H1 (cell line): ENCODE data around the gene FGF12. TPM values are rescaled to one million over a fixed set of nuclear protein-coding genes. Genes with fewer than 3 reads are reported as not detected.

ENCODE experiments used
- CTCF ChIA-PET: fragments of 300-600 bp; sonication (Branson Sonifier 250); formaldehyde crosslinking; loops from one replicate; lab custom pipeline; 2021; ENCODE audit not compliant: partially characterized antibody; lab: Charles Lee
- POLR2A ChIA-PET: fragments of 300-600 bp; sonication (Branson Sonifier 250); formaldehyde crosslinking; loops from one replicate; lab custom pipeline; 2021; ENCODE audit warnings: inconsistent platforms; ENCODE audit not compliant: partially characterized antibody; lab: Charles Lee
- DNase-seq, 2 experiments: peaks; one replicate each; pipeline versions ENCODE4 v3.0.0 to v3.0.0-alpha.2; 2010 to 2022; ENCODE audit warnings: low spot score in 2 of 2, low read depth in 1 of 2, mixed read lengths in 1 of 2
- FAIRE-seq: peaks from 2 replicates; lab custom pipeline; 2011; peaks lifted over from hg19 to GRCh38; lab: Jason Lieb, UNC
- H2AFZ ChIP-seq: 2 replicates; pipeline ENCODE4 v1.8.1; 2012; ENCODE audit warnings: low read length, inconsistent platforms
- H2AK5ac ChIP-seq: 2 replicates; pipeline ENCODE4 v1.6.1; 2013; ENCODE audit warnings: low read depth, low read length
- H2BK120ac ChIP-seq: replicated peaks from 2 replicates; pipeline ENCODE3; 2013; ENCODE audit warnings: low read depth, low read length, inconsistent platforms
- H2BK12ac ChIP-seq: 2 replicates; pipeline ENCODE4 v1.6.1; 2013; ENCODE audit warnings: low read depth, low read length
- H2BK15ac ChIP-seq: 2 replicates; pipeline ENCODE4 v1.6.1; 2013; ENCODE audit warnings: low read length
- H2BK20ac ChIP-seq: 2 replicates; pipeline ENCODE4 v1.6.1; 2013; ENCODE audit warnings: low read length
- H2BK5ac ChIP-seq: 2 replicates; pipeline ENCODE4 v1.6.1; 2013; ENCODE audit warnings: low read depth, low read length
- H3K14ac ChIP-seq: 2 replicates; pipeline ENCODE4 v1.6.1; 2013; ENCODE audit warnings: inconsistent platforms; ENCODE audit not compliant: insufficient read length
- H3K18ac ChIP-seq: 2 replicates; pipeline ENCODE4 v1.6.1; 2013; ENCODE audit warnings: low read length; ENCODE audit errors: extremely low read depth
- H3K23ac ChIP-seq: 2 replicates; pipeline ENCODE4 v1.6.1; 2013; ENCODE audit warnings: inconsistent platforms; ENCODE audit not compliant: insufficient read length
- H3K23me2 ChIP-seq: 2 replicates; pipeline ENCODE4 v1.6.1; 2013; ENCODE audit warnings: low read depth, low read length
- H3K27ac ChIP-seq: 2 replicates; pipeline ENCODE4 v1.6.1; 2011; ENCODE audit warnings: low read depth, low read length, inconsistent platforms
- H3K27me3 ChIP-seq, 4 experiments: replicated peaks in 1 of 4; 1 replicate in 1 of 4; 2 replicates in 3 of 4; pipeline versions ENCODE4 v1.6.1 to v1.8.1; 2011 to 2013; ENCODE audit warnings: low read length in 3 of 4, mild to moderate bottlenecking in 3 of 4, inconsistent platforms in 2 of 4, mixed read lengths in 2 of 4, moderate library complexity in 1 of 4; ENCODE audit not compliant: control insufficient read depth in 3 of 4, insufficient read depth in 3 of 4; ENCODE audit errors: extremely low read depth in 1 of 4
- H3K36me3 ChIP-seq, 4 experiments: 2 replicates each; pipeline versions ENCODE4 v1.6.1 to v1.8.1; 2011 to 2013; ENCODE audit warnings: mild to moderate bottlenecking in 4 of 4, low read length in 3 of 4, moderate library complexity in 2 of 4, control low read depth in 1 of 4, inconsistent platforms in 1 of 4; ENCODE audit not compliant: insufficient read depth in 4 of 4, control insufficient read depth in 2 of 4
- H3K4ac ChIP-seq: replicated peaks from 2 replicates; pipeline ENCODE3; 2013; ENCODE audit warnings: low read length, low read depth, mixed read lengths, inconsistent platforms; ENCODE audit not compliant: insufficient read length
- H3K4me1 ChIP-seq, 4 experiments: replicated peaks in 1 of 4; 1 replicate in 1 of 4; 2 replicates in 3 of 4; pipeline versions ENCODE4 v1.6.1 to v1.8.1; 2011 to 2013; ENCODE audit warnings: low read length in 3 of 4, inconsistent platforms in 2 of 4, mixed read lengths in 1 of 4; ENCODE audit not compliant: insufficient read depth in 4 of 4, control insufficient read depth in 3 of 4
- H3K4me2 ChIP-seq, 2 experiments: 2 replicates each; pipeline versions ENCODE4 v1.6.1 to v1.8.1; 2011 to 2013; ENCODE audit warnings: low read depth in 2 of 2, low read length in 2 of 2, control low read depth in 1 of 2, inconsistent platforms in 1 of 2, mild to moderate bottlenecking in 1 of 2; ENCODE audit not compliant: insufficient read depth in 1 of 2
- H3K4me3 ChIP-seq, 4 experiments: fragments of 200-600, 300-600 bp in 1 of 4; sonication (generic), shearing (Covaris generic), sonication (Bioruptor Twin) in 1 of 4; 2 replicates each; pipeline versions ENCODE4 v1.5.1 to v1.8.1; 2011 to 2016; ENCODE audit warnings: low read length in 4 of 4, low read depth in 3 of 4, control low read depth in 2 of 4, inconsistent platforms in 2 of 4, mild to moderate bottlenecking in 2 of 4, mixed read lengths in 1 of 4, moderate library complexity in 1 of 4; ENCODE audit not compliant: insufficient read depth in 2 of 4; ENCODE audit errors: extremely low read depth in 1 of 4
- H3K56ac ChIP-seq: replicated peaks from 2 replicates; pipeline ENCODE3; 2013; ENCODE audit warnings: low read depth, mild to moderate bottlenecking, mixed read lengths, low read length, inconsistent platforms; ENCODE audit not compliant: insufficient read length
- H3K79me1 ChIP-seq: 2 replicates; pipeline ENCODE4 v1.6.1; 2013; ENCODE audit warnings: low read depth, low read length, control low read depth
- H3K79me2 ChIP-seq, 2 experiments: 2 replicates each; pipeline versions ENCODE4 v1.6.1 to v1.8.1; 2012 to 2013; ENCODE audit warnings: low read length in 2 of 2, mild to moderate bottlenecking in 2 of 2, inconsistent platforms in 1 of 2; ENCODE audit not compliant: insufficient read depth in 2 of 2, control insufficient read depth in 1 of 2
- H3K9ac ChIP-seq, 4 experiments: replicated peaks in 1 of 4; 1 replicate in 1 of 4; 2 replicates in 3 of 4; pipeline versions ENCODE4 v1.6.1 to v1.8.1; 2011 to 2013; ENCODE audit warnings: low read depth in 3 of 4, low read length in 3 of 4, control low read depth in 2 of 4, mild to moderate bottlenecking in 2 of 4, moderate library complexity in 2 of 4, inconsistent platforms in 1 of 4; ENCODE audit errors: extremely low read depth in 1 of 4
- H3K9me3 ChIP-seq, 2 experiments: 2 replicates each; pipeline versions ENCODE4 v1.6.1 to v1.8.1; 2012 to 2013; ENCODE audit warnings: mild to moderate bottlenecking in 2 of 2, moderate library complexity in 2 of 2, control low read depth in 1 of 2, inconsistent platforms in 1 of 2, low read depth in 1 of 2, low read length in 1 of 2, mixed read lengths in 1 of 2; ENCODE audit not compliant: insufficient read depth in 2 of 2
- H4K20me1 ChIP-seq, 2 experiments: replicated peaks in 1 of 2; 2 replicates each; pipeline versions ENCODE3 to v1.8.1; 2011 to 2013; ENCODE audit warnings: inconsistent platforms in 2 of 2, low read length in 2 of 2, mild to moderate bottlenecking in 1 of 2; ENCODE audit not compliant: insufficient read depth in 2 of 2, control insufficient read depth in 1 of 2
- H4K5ac ChIP-seq: 2 replicates; pipeline ENCODE4 v1.6.1; 2013; ENCODE audit warnings: low read length, low read depth, mixed read lengths, inconsistent platforms; ENCODE audit not compliant: insufficient read length
- H4K8ac ChIP-seq: 2 replicates; pipeline ENCODE4 v1.8.0; 2013; ENCODE audit warnings: mild to moderate bottlenecking, moderate library complexity, low read length, inconsistent platforms; ENCODE audit not compliant: insufficient read depth; ENCODE audit errors: extremely low read depth
- H4K91ac ChIP-seq: replicated peaks from 2 replicates; pipeline ENCODE3; 2013; ENCODE audit warnings: low read length, mixed read lengths, inconsistent platforms; ENCODE audit not compliant: insufficient read length
- CEBPB ChIP-seq: IDR thresholded peaks from 2 replicates; pipeline ENCODE4 v1.6.1; 2012; ENCODE audit warnings: low read depth, low read length
- CHD1 ChIP-seq: IDR thresholded peaks from 2 replicates; pipeline ENCODE4 v1.6.1; 2012; ENCODE audit warnings: low read depth, low read length, improper control_type of control experiment
- EP300 ChIP-seq, 2 experiments: IDR thresholded peaks; 1 replicate in 1 of 2; 2 replicates in 1 of 2; pipeline ENCODE4 v1.6.1; 2011 to 2012; ENCODE audit warnings: low read depth in 2 of 2, low read length in 2 of 2, mild to moderate bottlenecking in 2 of 2, borderline replicate concordance in 1 of 2, inconsistent platforms in 1 of 2, moderate library complexity in 1 of 2
- POLR2AphosphoS5 ChIP-seq: IDR thresholded peaks from 2 replicates; pipeline ENCODE4 v1.6.1; 2011; ENCODE audit warnings: low read depth, low read length
- RAD21 ChIP-seq, 2 experiments: IDR thresholded peaks in 1 of 2; conservative IDR thresholded peaks in 1 of 2; 2 replicates each; pipeline ENCODE4 v1.6.1; 2011; ENCODE audit warnings: low read depth in 2 of 2, low read length in 2 of 2, improper control_type of control experiment in 1 of 2, inconsistent platforms in 1 of 2, mild to moderate bottlenecking in 1 of 2, moderate library complexity in 1 of 2
- RFX5 ChIP-seq: IDR thresholded peaks from 2 replicates; pipeline ENCODE4 v1.6.1; 2011; ENCODE audit warnings: low read depth, low read length, improper control_type of control experiment, borderline replicate concordance
- RNF2 ChIP-seq: fragments of 200-900, 300-1000 bp; sonication (generic); IDR thresholded peaks from 2 replicates; pipeline ENCODE4 v1.7.1; 2016; ENCODE audit warnings: borderline replicate concordance, low read depth, mild to moderate bottlenecking, antibody characterized with exemption, low read length; ENCODE audit not compliant: poor library complexity, severe bottlenecking; ENCODE audit errors: missing control alignments
- RXRA ChIP-seq: IDR thresholded peaks from 2 replicates; pipeline ENCODE4 v1.6.1; 2011; ENCODE audit warnings: low read depth, mild to moderate bottlenecking, low read length, moderate library complexity; ENCODE audit not compliant: insufficient read depth
- SP1 ChIP-seq: IDR thresholded peaks from 2 replicates; pipeline ENCODE4 v1.6.1; 2011; ENCODE audit warnings: low read depth, low read length
- TAF7 ChIP-seq: optimal IDR thresholded peaks from 2 replicates; pipeline ENCODE3; 2011; ENCODE audit warnings: low read depth, mild to moderate bottlenecking, inconsistent platforms, low read length, moderate library complexity, borderline replicate concordance
- TCF12 ChIP-seq: IDR thresholded peaks from 2 replicates; pipeline ENCODE4 v1.6.1; 2011; ENCODE audit warnings: low read depth, mild to moderate bottlenecking, low read length
- TEAD4 ChIP-seq: IDR thresholded peaks from 2 replicates; pipeline ENCODE4 v1.6.1; 2012; ENCODE audit warnings: low read depth, low read length, inconsistent platforms, mixed read lengths
- WGBS, 2 experiments: shearing (Covaris generic) in 1 of 2; methylation state at CpG; one replicate each; pipeline versions ENCODE4 v1.1.6 to v1.1.7; 2013 to 2015; ENCODE audit warnings: low lambda C conversion rate in 2 of 2, mixed read lengths in 2 of 2, inconsistent platforms in 1 of 2, low coverage in 1 of 2, missing lambda C conversion rate in 1 of 2; ENCODE audit not compliant: insufficient replicate concordance in 2 of 2, insufficient coverage in 1 of 2, insufficient read length in 1 of 2; ENCODE audit errors: extremely low coverage in 1 of 2, missing lambda C conversion rate in 1 of 2; 5-methylcytosine and 5-hydroxymethylcytosine counted together
- polyA plus RNA-seq, 7 experiments: library from polyadenylated mRNA; depleted of rRNA in 3 of 7; stranded (reverse) in 5 of 7; unstranded in 2 of 7; fragments of >200 nt in 5 of 7; fragments of 200-250 nt in 2 of 7; gene quantifications; 1 replicate in 5 of 7; 2 replicates in 1 of 7; 4 replicates in 1 of 7; pipeline versions ENCODE4 v1.2.1 to v1.2.3, GENCODE V29; 2011 to 2013; ENCODE audit warnings: missing spikeins in 2 of 7, mixed read lengths in 2 of 7
- total RNA-seq: library from RNA; stranded (reverse); fragmentation: NEBNext Ultra II Directional; extraction: Animal tissue kit (Norgen Biotek cat#: 25700); gene quantifications from 2 replicates; pipeline ENCODE4 v1.2.1, GENCODE V29; 2021
- TF ChIP-seq, protein P1 (sequence below): IDR thresholded peaks from 2 replicates; pipeline ENCODE4 v1.6.1; 2012; ENCODE audit warnings: low read length, inconsistent platforms

The FGF12 gene
- total and polyA plus RNA-seq, 2 of the 8 experiments (the other 6 are each of a cell fraction or from before 2014, with no cell fraction given): 4.1 to 16.6 TPM

DNA sequence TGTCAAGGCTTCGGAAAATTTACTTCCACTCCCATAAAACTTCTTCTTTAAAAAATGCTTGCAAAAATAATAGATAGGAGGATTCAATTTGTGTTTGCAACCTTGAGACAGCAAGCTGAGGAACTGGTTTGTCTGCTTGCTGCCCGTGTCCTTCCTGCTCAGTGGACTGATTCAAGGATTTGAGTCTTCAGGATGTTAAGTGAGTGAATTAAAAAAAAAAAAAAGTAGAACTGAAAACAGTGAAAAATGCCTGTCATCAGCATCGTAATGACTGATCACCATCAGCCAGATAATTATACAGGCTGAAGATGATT is 453.7 kb downstream of the FGF12 start:
- no peaks in the 10 kb centered on the region for H4K20me1 ChIP-seq
- DNase-seq: no peak
- no peak overlapping the region for H3K4me2 ChIP-seq
- no peak overlapping the region for H4K8ac ChIP-seq
- H2AK5ac ChIP-seq: no peak overlapping the region
- H3K79me1 ChIP-seq: no peaks in the 10 kb centered on the region
- H2BK5ac ChIP-seq: no peak overlapping the region
- CTCF ChIA-PET: interaction anchor here (0.6 to 1.1 kb wide), 2 partner anchors 17 to 27 kb away, joined by 3 read pairs; no protein-coding TSS in a partner anchor
- H4K91ac ChIP-seq: no peak overlapping the region
- H2BK12ac ChIP-seq: no peak overlapping the region
- H3K4ac ChIP-seq: no peak overlapping the region
- no peak overlapping the region for H3K18ac ChIP-seq
- H3K79me2 ChIP-seq: no peaks in the 10 kb centered on the region
- H3K14ac ChIP-seq: no peak overlapping the region
- H3K4me3 ChIP-seq: no peak overlapping the region
- H3K56ac ChIP-seq: no peak overlapping the region
- H2BK120ac ChIP-seq: no peak overlapping the region
- H2BK15ac ChIP-seq: no peak overlapping the region
- peaks cover 0 to 5% (median 3%) of the 10 kb centered on the region in 4 experiments; a peak in 5 of 7 replicates for H3K4me1 ChIP-seq
- H3K27me3 ChIP-seq: no peaks in the 10 kb centered on the region
- no peak overlapping the region for H2BK20ac ChIP-seq
- no peak overlapping the region for H2AFZ ChIP-seq
- H4K5ac ChIP-seq: no peak overlapping the region
- H3K23ac ChIP-seq: no peak overlapping the region
- no peak overlapping the region for H3K27ac ChIP-seq
- no peak overlapping the region for H3K9ac ChIP-seq
- no peaks in the 10 kb centered on the region for H3K36me3 ChIP-seq
- WGBS, 2 experiments: 76% methylated on average over 3 of the region's 3 CpGs; no CpG with 5 or more reads in 1 of the 2 experiments
- POLR2A ChIA-PET: no interaction called here
- FAIRE-seq: no peak
- no peaks in the 10 kb centered on the region for H3K23me2 ChIP-seq
- no peaks in the 10 kb centered on the region for H3K9me3 ChIP-seq
- TF ChIP-seq CEBPB (no peak), TCF12 (no peak), RNF2 (no peak), SP1 (no peak), EP300 (IDR thresholded peaks at IDR 0.05; ENCODE audit: borderline replicate concordance in 1 of 2, low read depth in 2 of 2, low read length in 2 of 2) (no peak), CHD1 (no peak), RFX5 (no peak), RAD21 (IDR thresholded peaks at IDR 0.05 in 1 of 2, conservative IDR thresholded peaks at IDR 0.05 in 1 of 2; ENCODE audit: low read depth in 2 of 2, low read length in 2 of 2) (no peak), TAF7 (no peak), TEAD4 (no peak), POLR2AphosphoS5 (no peak), RXRA (no peak)
- TF ChIP-seq, protein P1, sequence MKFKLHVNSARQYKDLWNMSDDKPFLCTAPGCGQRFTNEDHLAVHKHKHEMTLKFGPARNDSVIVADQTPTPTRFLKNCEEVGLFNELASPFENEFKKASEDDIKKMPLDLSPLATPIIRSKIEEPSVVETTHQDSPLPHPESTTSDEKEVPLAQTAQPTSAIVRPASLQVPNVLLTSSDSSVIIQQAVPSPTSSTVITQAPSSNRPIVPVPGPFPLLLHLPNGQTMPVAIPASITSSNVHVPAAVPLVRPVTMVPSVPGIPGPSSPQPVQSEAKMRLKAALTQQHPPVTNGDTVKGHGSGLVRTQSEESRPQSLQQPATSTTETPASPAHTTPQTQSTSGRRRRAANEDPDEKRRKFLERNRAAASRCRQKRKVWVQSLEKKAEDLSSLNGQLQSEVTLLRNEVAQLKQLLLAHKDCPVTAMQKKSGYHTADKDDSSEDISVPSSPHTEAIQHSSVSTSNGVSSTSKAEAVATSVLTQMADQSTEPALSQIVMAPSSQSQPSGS: no peak
